GM12872 (cell line): Measurements from ENCODE around the gene MPZL3.

Experiments
- CTCF ChIP-seq: IDR thresholded peaks from 3 replicates; pipeline ENCODE4 v1.5.1; 2011; ENCODE audit warnings: low read depth, mild to moderate bottlenecking, low read length, moderate library complexity; ENCODE audit not compliant: insufficient read depth

Gene MPZL3

GRCh38 chr11:118186346-118187107 is 65.6 kb downstream of the MPZL3 start:
- no peak for TF ChIP-seq CTCF

GRCh38 chr11:118184784-118185579 is 67.2 kb downstream of the MPZL3 start:
- no peak for TF ChIP-seq CTCF

- no peak for TF ChIP-seq CTCF
Observed at GRCh38 chr11:118180300-118180703, 71.9 kb downstream of the MPZL3 start.

DNA sequence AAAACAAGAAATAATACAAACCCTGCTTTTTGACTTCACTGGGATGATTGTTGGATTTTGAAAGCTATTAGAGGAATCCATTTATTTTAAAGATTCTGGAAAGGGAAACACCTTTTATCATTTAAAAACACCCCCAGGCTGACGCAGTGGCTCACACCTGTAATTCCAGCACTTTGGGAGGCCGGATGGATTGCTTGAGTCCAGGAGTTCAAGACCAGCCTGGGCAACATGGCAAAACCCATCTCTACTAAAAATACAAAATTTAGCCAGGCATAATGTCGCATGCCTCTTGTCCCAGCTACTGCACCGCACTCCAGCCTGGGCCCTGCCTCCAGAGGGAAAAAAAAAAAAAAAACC is 75.4 kb downstream of the MPZL3 start:
- no peak for TF ChIP-seq CTCF
